ENCODE data around the gene CLUH.

Gene CLUH

GRCh38 chr17:2684549-2684948 lies 27.0 kb downstream of the CLUH start:
- no peaks in the 10 kb centered on the region for H3K4me1 ChIP-seq (ENCODE audit: control insufficient read depth, low read length)
- TF ChIP-seq EZH2phosphoT487 (IDR thresholded peaks at IDR 0.05; ENCODE audit: borderline replicate concordance, low read length): no peak
- no peak for TF ChIP-seq CTCF (IDR thresholded peaks at IDR 0.05; ENCODE audit: low read depth, low read length, poor library complexity, severe bottlenecking)
- H3K79me2 ChIP-seq (ENCODE audit: control insufficient read depth, low read length): no peaks in the 10 kb centered on the region
- H3K9me3 ChIP-seq (ENCODE audit: control insufficient read depth, insufficient read depth, low read length): no peaks in the 10 kb centered on the region
- no peak overlapping the region for H3K4me3 ChIP-seq (ENCODE audit: low read length)
- H3K27ac ChIP-seq (ENCODE audit: low read depth, low read length): no peak overlapping the region
- H4K20me1 ChIP-seq (ENCODE audit: control insufficient read depth, insufficient read depth, low read depth, low read length): 0 out of 2 replicates have a peak, but pooled peaks cover 3% of the 10 kb centered on the region
- H3K4me2 ChIP-seq (ENCODE audit: low read length): no peak overlapping the region
- H3F3A ChIP-seq (ENCODE audit: control insufficient read depth, insufficient read depth): peaks cover 62% of the 10 kb centered on the region
- no peaks in the 10 kb centered on the region for H3K27me3 ChIP-seq (ENCODE audit: control insufficient read depth, low read length)
- H3K9me2 ChIP-seq (replicated peaks; ENCODE audit: control insufficient read depth, low read length): no peaks in the 10 kb centered on the region
- peaks cover 68% of the 10 kb centered on the region for H3K36me3 ChIP-seq (ENCODE audit: control insufficient read depth, low read length)

GRCh38 chr17:2683912-2684311 lies 27.7 kb downstream of the CLUH start:
- Histone ChIP-seq H3K9me2 (replicated peaks; ENCODE audit: control insufficient read depth, low read length) (no peaks in the 10 kb centered on the region), H3K4me2 (ENCODE audit: low read length) (no peak overlapping the region), H3K79me2 (ENCODE audit: control insufficient read depth, low read length) (peaks cover 2% of the 10 kb centered on the region; the same call in 1 of the 2 replicates), H3F3A (ENCODE audit: control insufficient read depth, insufficient read depth) (peaks cover 61% of the 10 kb centered on the region), H3K4me3 (ENCODE audit: low read length) (no peak overlapping the region), H3K4me1 (ENCODE audit: control insufficient read depth, low read length) (no peaks in the 10 kb centered on the region), H3K27ac (ENCODE audit: low read depth, low read length) (no peak overlapping the region), H3K36me3 (ENCODE audit: control insufficient read depth, low read length) (peaks cover 68% of the 10 kb centered on the region), H4K20me1 (ENCODE audit: control insufficient read depth, insufficient read depth, low read depth, low read length) (0 out of 2 replicates have a peak, but pooled peaks cover 3% of the 10 kb centered on the region), H3K9me3 (ENCODE audit: control insufficient read depth, insufficient read depth, low read length) (no peaks in the 10 kb centered on the region), H3K27me3 (ENCODE audit: control insufficient read depth, low read length) (no peaks in the 10 kb centered on the region)
- no peak for TF ChIP-seq EZH2phosphoT487 (IDR thresholded peaks at IDR 0.05; ENCODE audit: borderline replicate concordance, low read length)
- TF ChIP-seq CTCF (IDR thresholded peaks at IDR 0.05; ENCODE audit: low read depth, low read length, poor library complexity, severe bottlenecking): no peak

GRCh38 chr17:2682176-2682938 lies 29.2 kb downstream of the CLUH start:
- H3K4me3 ChIP-seq (ENCODE audit: low read length): no peak overlapping the region
- H3K27me3 ChIP-seq (ENCODE audit: control insufficient read depth, low read length): no peaks in the 10 kb centered on the region
- peaks cover 46% of the 10 kb centered on the region for H3F3A ChIP-seq (ENCODE audit: control insufficient read depth, insufficient read depth)
- H4K20me1 ChIP-seq (ENCODE audit: control insufficient read depth, insufficient read depth, low read depth, low read length): 0 out of 2 replicates have a peak, but pooled peaks cover 3% of the 10 kb centered on the region
- H3K4me2 ChIP-seq (ENCODE audit: low read length): no peak overlapping the region
- H3K27ac ChIP-seq (ENCODE audit: low read depth, low read length): no peak overlapping the region
- no peaks in the 10 kb centered on the region for H3K9me3 ChIP-seq (ENCODE audit: control insufficient read depth, insufficient read depth, low read length)
- TF ChIP-seq CTCF (IDR thresholded peaks at IDR 0.05; ENCODE audit: low read depth, low read length, poor library complexity, severe bottlenecking) (no peak), EZH2phosphoT487 (IDR thresholded peaks at IDR 0.05; ENCODE audit: borderline replicate concordance, low read length) (no peak)
- no peaks in the 10 kb centered on the region for H3K9me2 ChIP-seq (replicated peaks; ENCODE audit: control insufficient read depth, low read length)
- H3K4me1 ChIP-seq (ENCODE audit: control insufficient read depth, low read length): no peaks in the 10 kb centered on the region
- H3K36me3 ChIP-seq (ENCODE audit: control insufficient read depth, low read length): peaks cover 65% of the 10 kb centered on the region
- H3K79me2 ChIP-seq (ENCODE audit: control insufficient read depth, low read length): peaks cover 2% of the 10 kb centered on the region

Measured in DOHH2 (cell line).